ENCODE measurements around the gene B4GALNT3.

B4GALNT3 gene

DNA sequence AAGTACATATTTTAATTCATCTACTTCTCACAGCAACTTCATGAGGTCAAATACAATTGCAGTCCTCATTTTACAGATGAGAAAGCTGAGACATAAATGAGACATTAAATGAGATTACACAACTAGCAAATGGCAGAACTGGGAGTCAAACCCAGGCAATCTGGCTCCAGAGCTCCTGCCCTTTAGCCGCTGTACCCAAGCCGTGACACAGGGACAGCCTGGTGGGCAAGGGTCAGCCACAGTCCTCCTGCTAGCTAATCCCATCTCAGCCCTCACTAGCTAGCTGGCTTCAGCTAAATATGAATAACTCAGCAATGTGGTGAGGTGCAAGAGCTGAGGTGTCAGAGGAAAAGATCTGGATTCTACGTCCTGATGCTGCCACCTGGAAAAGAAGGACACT lies 148.7 kb downstream of the B4GALNT3 start:
- Mint-ChIP-seq H3K27me3 (ENCODE audit: low read depth, poor library complexity) (peaks cover 4% of the 10 kb centered on the region), H3K27ac (no peak overlapping the region), H3K9me3 (no peaks in the 10 kb centered on the region), H3K4me1 (peaks cover 7% of the 10 kb centered on the region), H3K4me3 (no peak overlapping the region), H3K36me3 (ENCODE audit: low read depth) (no peaks in the 10 kb centered on the region)
- no peak for DNase-seq
- TF ChIP-seq, protein P1, sequence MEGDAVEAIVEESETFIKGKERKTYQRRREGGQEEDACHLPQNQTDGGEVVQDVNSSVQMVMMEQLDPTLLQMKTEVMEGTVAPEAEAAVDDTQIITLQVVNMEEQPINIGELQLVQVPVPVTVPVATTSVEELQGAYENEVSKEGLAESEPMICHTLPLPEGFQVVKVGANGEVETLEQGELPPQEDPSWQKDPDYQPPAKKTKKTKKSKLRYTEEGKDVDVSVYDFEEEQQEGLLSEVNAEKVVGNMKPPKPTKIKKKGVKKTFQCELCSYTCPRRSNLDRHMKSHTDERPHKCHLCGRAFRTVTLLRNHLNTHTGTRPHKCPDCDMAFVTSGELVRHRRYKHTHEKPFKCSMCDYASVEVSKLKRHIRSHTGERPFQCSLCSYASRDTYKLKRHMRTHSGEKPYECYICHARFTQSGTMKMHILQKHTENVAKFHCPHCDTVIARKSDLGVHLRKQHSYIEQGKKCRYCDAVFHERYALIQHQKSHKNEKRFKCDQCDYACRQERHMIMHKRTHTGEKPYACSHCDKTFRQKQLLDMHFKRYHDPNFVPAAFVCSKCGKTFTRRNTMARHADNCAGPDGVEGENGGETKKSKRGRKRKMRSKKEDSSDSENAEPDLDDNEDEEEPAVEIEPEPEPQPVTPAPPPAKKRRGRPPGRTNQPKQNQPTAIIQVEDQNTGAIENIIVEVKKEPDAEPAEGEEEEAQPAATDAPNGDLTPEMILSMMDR (IDR thresholded peaks at IDR 0.05) = no peak

DNA sequence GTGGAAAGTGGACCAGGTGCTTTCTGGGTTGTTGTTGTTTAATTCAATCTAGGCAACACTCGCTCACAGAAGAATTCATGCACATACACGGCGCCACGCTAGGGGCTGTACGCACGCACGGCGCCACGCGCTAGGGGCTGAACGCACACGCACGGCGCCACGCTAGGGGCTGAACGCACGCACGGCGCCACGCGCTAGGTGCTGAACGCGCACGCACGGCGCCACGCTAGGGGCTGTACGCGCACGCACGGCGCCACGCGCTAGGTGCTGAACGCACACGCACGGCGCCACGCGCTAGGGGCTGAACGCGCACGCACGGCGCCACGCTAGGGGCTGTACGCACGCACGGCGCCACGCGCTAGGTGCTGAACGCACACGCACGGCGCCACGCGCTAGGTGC lies 149.2 kb downstream of the B4GALNT3 start:
- Mint-ChIP-seq H3K9me3 (no peaks in the 10 kb centered on the region), H3K27ac (no peak overlapping the region), H3K27me3 (ENCODE audit: low read depth, poor library complexity) (peaks cover 4% of the 10 kb centered on the region), H3K4me3 (no peak overlapping the region), H3K4me1 (peaks cover 7% of the 10 kb centered on the region), H3K36me3 (ENCODE audit: low read depth) (no peaks in the 10 kb centered on the region)
- TF ChIP-seq, protein P1 (IDR thresholded peaks at IDR 0.05) = no peak
- no peak for DNase-seq

DNA sequence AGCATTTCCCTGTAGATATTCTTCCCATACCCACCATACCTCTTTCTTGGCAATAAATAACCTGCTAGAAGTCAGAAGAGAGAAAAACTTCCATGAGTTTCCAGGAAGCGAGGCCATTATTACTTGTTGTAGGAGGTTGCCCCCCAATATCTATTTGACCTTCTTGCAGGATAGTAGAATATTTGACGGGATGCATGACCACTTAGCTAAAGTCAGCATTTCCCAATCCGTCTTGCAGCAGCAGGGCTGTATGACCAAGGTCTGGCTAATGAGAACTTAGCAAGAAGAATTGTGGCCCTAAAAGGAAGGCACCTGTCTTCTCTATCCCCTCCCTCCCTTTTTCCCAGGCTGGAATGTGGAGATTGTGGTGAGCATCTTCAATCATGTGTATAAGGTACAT lies 152.0 kb downstream of the B4GALNT3 start:
- no peak overlapping the region for H3K4me3 Mint-ChIP-seq
- no peak for DNase-seq
- TF ChIP-seq, protein P1 (IDR thresholded peaks at IDR 0.05) = no peak
- H3K27me3 Mint-ChIP-seq (ENCODE audit: low read depth, poor library complexity) = peaks cover 6% of the 10 kb centered on the region
- peaks cover 24% of the 10 kb centered on the region for H3K4me1 Mint-ChIP-seq
- H3K9me3 Mint-ChIP-seq = no peaks in the 10 kb centered on the region
- no peak overlapping the region for H3K27ac Mint-ChIP-seq
- no peaks in the 10 kb centered on the region for H3K36me3 Mint-ChIP-seq (ENCODE audit: low read depth)

DNA sequence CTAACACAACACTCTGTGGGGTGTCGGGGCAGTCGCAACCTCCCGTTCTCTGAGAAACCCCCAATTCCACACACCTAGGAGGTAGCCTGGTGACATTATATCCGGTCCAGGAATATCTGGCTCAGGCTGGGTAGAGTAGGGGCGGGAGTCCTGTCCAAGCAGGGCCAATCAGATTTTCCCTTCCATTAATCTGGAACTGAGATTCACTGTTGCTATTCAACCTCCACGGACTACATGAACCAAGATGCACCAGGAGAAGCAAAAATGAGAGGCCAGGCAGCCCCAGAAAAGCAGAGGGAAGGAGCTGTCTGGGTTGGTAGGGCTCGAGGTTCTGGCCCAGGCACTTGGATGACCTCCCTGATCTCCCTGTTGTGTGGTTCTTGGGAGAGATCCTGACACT lies 152.6 kb downstream of the B4GALNT3 start:
- Mint-ChIP-seq H3K4me1 (peaks cover 27% of the 10 kb centered on the region), H3K4me3 (no peak overlapping the region), H3K36me3 (ENCODE audit: low read depth) (no peaks in the 10 kb centered on the region), H3K27ac (no peak overlapping the region), H3K9me3 (no peaks in the 10 kb centered on the region), H3K27me3 (ENCODE audit: low read depth, poor library complexity) (peaks cover 6% of the 10 kb centered on the region)
- TF ChIP-seq, protein P1 (IDR thresholded peaks at IDR 0.05) = no peak
- no peak for DNase-seq

DNA sequence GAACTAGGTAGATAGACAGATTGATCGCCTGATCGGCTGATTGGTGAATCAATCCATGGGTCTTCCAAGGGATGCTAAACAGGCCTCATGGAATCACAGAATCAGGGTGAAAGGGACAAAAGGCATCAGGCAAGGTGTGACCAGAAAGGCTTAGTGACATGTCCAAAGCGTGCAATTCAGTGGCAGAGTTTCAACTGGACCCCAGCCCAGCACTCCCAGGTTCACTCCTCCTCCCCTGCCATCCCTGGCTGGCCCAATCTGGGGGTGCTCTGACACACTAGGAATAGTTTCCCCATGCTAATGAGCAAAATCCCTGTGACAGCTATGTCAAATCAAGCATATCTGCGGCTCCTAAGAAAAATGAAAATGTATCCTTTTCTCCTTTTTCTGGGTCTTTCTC lies 153.1 kb downstream of the B4GALNT3 start:
- H3K4me3 Mint-ChIP-seq = no peak overlapping the region
- no peaks in the 10 kb centered on the region for H3K9me3 Mint-ChIP-seq
- H3K4me1 Mint-ChIP-seq = peaks cover 32% of the 10 kb centered on the region
- peaks cover 12% of the 10 kb centered on the region for H3K27me3 Mint-ChIP-seq (ENCODE audit: low read depth, poor library complexity)
- TF ChIP-seq, protein P1 (IDR thresholded peaks at IDR 0.05) = no peak
- H3K36me3 Mint-ChIP-seq (ENCODE audit: low read depth) = no peaks in the 10 kb centered on the region
- DNase-seq = no peak
- H3K27ac Mint-ChIP-seq = no peak overlapping the region

All from nephron progenitor cell (in vitro differentiated cells).